K562 (cell line): ENCODE data around the gene PLD1. TPM values are rescaled to one million over a fixed set of nuclear protein-coding genes. Genes with fewer than 3 reads are reported as not detected.

ENCODE experiments used
- ARID1B ChIP-seq: fragments of 450-650 bp; IDR thresholded peaks from 2 replicates; pipeline ENCODE4 v1.6.1; 2016; ENCODE audit warnings: antibody characterized with exemption, mild to moderate bottlenecking, inconsistent platforms
- BMI1 ChIP-seq: fragments of 150-350 bp; IDR thresholded peaks from 2 replicates; pipeline ENCODE4 v1.6.1; 2014; ENCODE audit warnings: low read length
- CHAMP1 ChIP-seq: fragments of 450-650 bp; IDR thresholded peaks from 2 replicates; pipeline ENCODE4 v1.6.1; 2016; ENCODE audit warnings: mild to moderate bottlenecking
- CREB1 ChIP-seq, 2 experiments: sonication (generic) in 1 of 2; formaldehyde crosslinking in 1 of 2; IDR thresholded peaks; 2 replicates each; pipeline versions ENCODE4 v1.6.1 to v1.8.0; 2012 to 2022; ENCODE audit warnings: inconsistent platforms in 1 of 2, mild to moderate bottlenecking in 1 of 2, missing genetic modification reagents in 1 of 2, moderate library complexity in 1 of 2
- CTCFL ChIP-seq: IDR thresholded peaks from 2 replicates; pipeline ENCODE4 v1.6.1; 2011; ENCODE audit warnings: borderline replicate concordance, low read depth, mild to moderate bottlenecking, moderate library complexity, low read length; ENCODE audit not compliant: insufficient read depth, poor library complexity, severe bottlenecking
- ESRRB ChIP-seq: fragments of 250-450 bp; sonication (Bioruptor Pico); IDR thresholded peaks from 2 replicates; pipeline ENCODE4 v1.5.0; 2020; ENCODE audit warnings: mild to moderate bottlenecking, moderate library complexity, borderline replicate concordance
- FOXA1 ChIP-seq: fragments of 450-650 bp; IDR thresholded peaks from 2 replicates; pipeline ENCODE4 v1.6.1; 2016; ENCODE audit warnings: mild to moderate bottlenecking, borderline replicate concordance
- JUN ChIP-seq, 2 experiments: sonication (generic) in 1 of 2; formaldehyde crosslinking in 1 of 2; IDR thresholded peaks; 2 replicates each; pipeline versions ENCODE4 v1.6.1 to v1.8.0; 2012 to 2022; ENCODE audit warnings: borderline replicate concordance in 2 of 2, mild to moderate bottlenecking in 2 of 2, improper control_type of control experiment in 1 of 2, low read depth in 1 of 2, low read length in 1 of 2, missing genetic modification reagents in 1 of 2
- MLLT1 ChIP-seq, 2 experiments: fragments of 450-650 bp; IDR thresholded peaks; 2 replicates each; pipeline ENCODE4 v1.6.1; 2016
- NR1H2 ChIP-seq: sonication (generic); formaldehyde crosslinking; IDR thresholded peaks from 2 replicates; pipeline ENCODE4 v1.4.0; 2020; ENCODE audit warnings: mild to moderate bottlenecking, missing genetic modification reagents
- SNIP1 ChIP-seq: fragments of 450-650 bp; IDR thresholded peaks from 2 replicates; pipeline ENCODE4 v1.7.1; 2017; ENCODE audit warnings: low read depth, mild to moderate bottlenecking
- YY1 ChIP-seq, 3 experiments: IDR thresholded peaks; 2 replicates each; pipeline ENCODE4 v1.6.1; 2011; ENCODE audit warnings: low read length in 2 of 3, mild to moderate bottlenecking in 2 of 3, moderate library complexity in 2 of 3, borderline replicate concordance in 1 of 3, control low read depth in 1 of 3, low read depth in 1 of 3; ENCODE audit not compliant: insufficient read depth in 3 of 3, insufficient replicate concordance in 2 of 3, control insufficient read depth in 1 of 3, insufficient read length in 1 of 3; ENCODE audit errors: extremely low read depth in 1 of 3
- ZBTB26 ChIP-seq: fragments of 450-650 bp; formaldehyde crosslinking; IDR thresholded peaks from 2 replicates; pipeline ENCODE4 v1.4.0; 2022; ENCODE audit warnings: missing genetic modification characterization
- ZBTB5 ChIP-seq: fragments of 450-650 bp; IDR thresholded peaks from 2 replicates; pipeline ENCODE4 v1.6.1; 2017; ENCODE audit warnings: antibody characterized with exemption
- ZFP30 ChIP-seq: fragments of 250-450 bp; sonication (Bioruptor Pico); IDR thresholded peaks from 2 replicates; pipeline ENCODE4 v1.8.0; 2022; ENCODE audit warnings: moderate library complexity, mild to moderate bottlenecking, inconsistent platforms, borderline replicate concordance
- ZFX ChIP-seq: sonication (generic); formaldehyde crosslinking; IDR thresholded peaks from 2 replicates; pipeline ENCODE4 v1.8.0; 2022; ENCODE audit warnings: mild to moderate bottlenecking, missing genetic modification reagents, moderate library complexity
- ZNF354B ChIP-seq: fragments of 250-450 bp; sonication (Bioruptor Pico); IDR thresholded peaks from 2 replicates; pipeline ENCODE4 v1.4.0; 2020
- polyA plus RNA-seq, 8 experiments: library from polyadenylated mRNA; depleted of rRNA in 4 of 8; stranded (reverse) in 5 of 8; unstranded in 3 of 8; fragments of >200 nt; fragmentation: Nextera tagmentation in 2 of 8; fragmentation: Illumina TruSeq in 1 of 8; extraction: Ambion mirVana in 2 of 8; extraction: Trizol in 1 of 8; gene quantifications; 2 replicates each; pipeline versions ENCODE4 v1.2.1 to v1.2.3, GENCODE V29; 2011 to 2014; ENCODE audit warnings: inconsistent platforms in 1 of 8, missing spikeins in 1 of 8
- total RNA-seq, 7 experiments: library from RNA; depleted of rRNA in 6 of 7; stranded (reverse); fragments of >200 nt in 6 of 7; fragmentation: Illumina TruSeq in 2 of 7; extraction: Trizol in 2 of 7; gene quantifications; 2 replicates each; pipeline versions ENCODE4 v1.2.1 to v1.2.3, GENCODE V29; 2011 to 2021; ENCODE audit warnings: low replicate concordance in 1 of 7

PLD1 gene
- total and polyA plus RNA-seq, 9 of the 15 experiments (the other 6 are each of a cell fraction or from before 2014, with no cell fraction given): 8.4 to 26.1 (median 18.6) TPM

GRCh38 chr3:171811913-171812335 lies 1.6 kb upstream of the PLD1 start (continued):
- TF ChIP-seq BMI1 (no peak), CTCFL (no peak), FOXA1 (no peak), ZNF354B (CRISPR knock-in tag) (no peak), ZFX (CRISPR knock-in tag) (no peak), MLLT1 (IDR thresholded peaks at IDR 0.05) (peak; percentile 14 to 41; a peak in 1 of 4 replicates), ESRRB (CRISPR knock-in tag) (no peak), JUN (IDR thresholded peaks at IDR 0.05; ENCODE audit: borderline replicate concordance, low read depth, low read length) (peak; percentile 64), JUN (CRISPR knock-in tag; IDR thresholded peaks at IDR 0.05; ENCODE audit: borderline replicate concordance) (no peak), YY1 (IDR thresholded peaks at IDR 0.05; ENCODE audit: borderline replicate concordance in 1 of 3, control insufficient read depth in 1 of 3, extremely low read depth in 1 of 3, insufficient read depth in 3 of 3, insufficient read length in 1 of 3, insufficient replicate concordance in 2 of 3, low read depth in 1 of 3, low read length in 2 of 3) (no peak), ARID1B (no peak; the same call in 1 of the 2 replicates), CHAMP1 (peak; percentile 34; the same call in 1 of the 2 replicates), CREB1 (IDR thresholded peaks at IDR 0.05) (no peak), CREB1 (CRISPR knock-in tag; IDR thresholded peaks at IDR 0.05) (no peak), ZBTB5 (no peak), ZBTB26 (CRISPR knock-in tag) (no peak), ZFP30 (no peak), NR1H2 (CRISPR knock-in tag) (no peak), SNIP1 (no peak)
